ENCODE data around the gene B4GAT1.
A peak's percentile ranks its signal among the peaks of the same experiment; 100 is the strongest.
"Not testable (repeated sequence)": the region's sequence is repeated elsewhere in the genome, so short reads cannot be mapped to it uniquely, and the experiment has no call there.

B4GAT1 gene

DNA sequence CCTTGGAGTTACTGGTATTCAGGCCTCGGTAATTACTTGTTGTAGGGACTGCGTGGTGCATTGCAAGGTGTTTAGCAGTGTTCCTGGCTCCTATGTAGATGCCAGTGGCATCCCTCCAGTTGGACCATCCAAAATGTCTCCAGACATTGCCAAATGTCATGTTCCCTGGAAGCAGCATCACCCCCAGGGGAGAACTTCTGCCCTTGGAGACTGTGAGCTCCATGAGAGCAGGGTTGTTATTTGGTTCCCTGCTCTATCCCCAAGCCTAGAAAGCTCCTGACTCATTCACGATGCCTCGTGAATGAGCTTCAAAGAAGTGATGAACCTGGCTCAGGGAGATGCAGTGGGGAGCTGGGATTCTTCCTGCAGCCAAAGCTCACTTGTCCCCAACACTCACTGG is 25.8 kb downstream of the B4GAT1 start:
- DNase-seq = no peak

- not testable (repeated sequence) for DNase-seq
Measured at GRCh38 chr11:66320748-66321147, 26.7 kb downstream of the B4GAT1 start.

GRCh38 chr11:66320289-66320688 is 27.1 kb downstream of the B4GAT1 start:
- not testable (repeated sequence) for DNase-seq

GRCh38 chr11:66318600-66318970 is 28.8 kb downstream of the B4GAT1 start:
- no peak for DNase-seq

DNA sequence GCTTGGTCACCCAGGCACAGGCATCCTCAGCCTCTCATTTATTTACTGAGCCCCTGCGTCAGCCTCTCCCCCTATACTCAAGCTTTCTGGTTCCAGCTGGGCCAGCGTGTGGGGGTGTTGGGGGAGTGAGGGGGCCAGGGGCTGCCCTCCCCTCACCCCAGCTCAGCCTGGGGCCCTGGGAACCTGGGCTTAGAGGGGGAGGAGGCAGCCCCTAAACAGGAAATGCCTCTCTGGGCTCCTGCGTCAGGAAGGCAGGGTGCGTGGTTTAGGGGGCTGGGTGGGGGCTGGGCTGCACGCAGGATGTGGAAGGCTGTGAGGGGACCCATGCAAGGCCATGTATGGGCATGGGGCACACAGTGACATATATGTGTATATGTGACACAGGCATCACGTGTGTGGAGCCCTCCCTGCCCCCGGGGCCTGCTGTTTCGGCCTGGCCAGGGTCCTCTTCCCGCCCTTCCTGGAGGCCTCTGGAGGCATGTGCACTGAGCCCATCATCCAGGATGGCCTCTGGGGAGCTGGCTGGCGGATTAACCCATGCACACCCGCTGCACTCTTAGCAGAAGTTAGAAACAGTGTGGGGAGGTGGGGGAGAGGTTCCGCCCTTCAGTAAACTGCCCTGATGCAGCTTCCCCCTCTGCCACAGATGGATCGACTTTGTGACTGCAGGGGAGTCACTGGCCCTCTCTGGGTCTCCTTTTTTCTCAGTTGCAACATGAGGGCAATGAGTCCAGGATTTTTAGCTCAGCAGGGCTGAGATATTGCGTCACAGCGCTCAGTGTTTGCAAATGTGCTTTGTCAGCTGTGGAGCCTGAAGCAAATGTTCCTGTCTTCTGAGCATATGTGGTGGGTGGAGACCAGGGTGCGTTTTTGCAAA is 29.5 kb downstream of the B4GAT1 start:
- DNase-seq = no peak

- no peak for DNase-seq
Measured at GRCh38 chr11:66317322-66317722, 30.1 kb downstream of the B4GAT1 start.

GRCh38 chr11:66316849-66317251 is 30.6 kb downstream of the B4GAT1 start, which contains the start of gene CD248:
Gene CD248, minus strand, starts transcription at chr11:66317044. Its CDS starts 17 bp downstream, at chr11:66317027.
- DNase-seq = no peak

- DNase-seq = no peak
Measured at GRCh38 chr11:66315921-66316811, 31.3 kb downstream of the B4GAT1 start.

DNA sequence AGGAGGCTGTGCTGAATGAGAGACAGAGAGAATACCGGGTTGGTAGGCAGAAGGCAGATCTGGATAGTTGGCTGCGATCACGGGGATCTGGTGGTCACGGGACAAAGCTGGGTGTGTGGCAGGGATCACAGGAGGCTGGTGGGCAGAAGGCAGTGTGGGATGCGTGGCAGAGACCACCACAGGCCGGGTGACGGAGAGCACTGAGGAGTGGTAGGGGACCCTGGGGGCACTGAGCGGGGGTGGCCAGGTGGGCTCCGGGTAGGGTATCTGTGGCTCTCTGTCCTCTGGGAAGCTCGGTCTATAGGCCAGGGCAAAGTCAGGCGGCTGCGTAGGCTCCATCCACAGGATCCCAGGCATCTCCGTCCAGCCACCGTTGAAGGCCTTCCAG is 31.9 kb downstream of the B4GAT1 start:
- DNase-seq = no peak

- no peak for DNase-seq
Measured at GRCh38 chr11:66314561-66315497, 32.6 kb downstream of the B4GAT1 start.

GRCh38 chr11:66314186-66314501 is 33.3 kb downstream of the B4GAT1 start:
- DNase-seq = no peak

DNA sequence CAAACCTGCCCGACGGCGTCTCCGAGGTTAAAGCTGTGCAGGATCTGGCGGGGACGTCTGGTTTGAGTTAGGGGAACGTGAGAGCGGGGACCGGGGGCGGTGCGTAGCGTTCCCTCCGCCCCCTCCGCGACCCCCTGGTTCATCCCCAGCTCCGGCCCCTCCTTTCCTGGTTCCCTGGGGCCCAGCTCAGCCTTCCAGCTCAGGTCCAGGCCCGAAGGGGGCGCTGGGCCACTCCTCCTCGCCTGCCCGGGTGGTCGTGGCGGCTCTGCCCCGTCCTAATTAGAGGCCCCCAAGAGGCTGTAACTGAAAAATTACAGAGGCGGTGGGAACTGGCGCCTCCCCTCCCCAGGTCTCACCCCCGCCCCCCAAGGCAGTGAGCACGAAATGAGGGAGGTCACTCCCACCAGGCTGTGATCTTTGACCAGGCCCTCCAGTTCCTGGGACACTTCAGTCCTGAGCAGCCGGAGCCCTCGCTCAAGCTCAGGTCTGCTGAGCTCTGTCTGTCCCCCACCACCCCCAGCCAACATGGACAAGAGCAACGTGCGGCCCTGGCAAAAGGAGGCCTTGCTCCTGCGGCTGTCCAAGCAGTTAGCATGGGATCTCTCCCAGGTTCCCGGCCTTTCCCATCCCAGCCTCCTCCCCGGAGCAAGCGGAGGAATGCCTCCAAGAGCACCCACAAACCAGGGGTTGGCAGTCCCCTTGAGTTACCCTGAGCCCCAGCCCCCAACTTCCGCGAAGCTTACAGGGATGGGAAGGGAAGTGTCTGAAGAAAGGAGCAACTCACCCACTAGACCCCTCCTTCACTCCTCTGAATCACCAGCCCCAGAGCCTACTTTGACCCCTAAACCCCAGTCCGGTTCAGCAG is 33.9 kb downstream of the B4GAT1 start:
- no peak for DNase-seq

DNA sequence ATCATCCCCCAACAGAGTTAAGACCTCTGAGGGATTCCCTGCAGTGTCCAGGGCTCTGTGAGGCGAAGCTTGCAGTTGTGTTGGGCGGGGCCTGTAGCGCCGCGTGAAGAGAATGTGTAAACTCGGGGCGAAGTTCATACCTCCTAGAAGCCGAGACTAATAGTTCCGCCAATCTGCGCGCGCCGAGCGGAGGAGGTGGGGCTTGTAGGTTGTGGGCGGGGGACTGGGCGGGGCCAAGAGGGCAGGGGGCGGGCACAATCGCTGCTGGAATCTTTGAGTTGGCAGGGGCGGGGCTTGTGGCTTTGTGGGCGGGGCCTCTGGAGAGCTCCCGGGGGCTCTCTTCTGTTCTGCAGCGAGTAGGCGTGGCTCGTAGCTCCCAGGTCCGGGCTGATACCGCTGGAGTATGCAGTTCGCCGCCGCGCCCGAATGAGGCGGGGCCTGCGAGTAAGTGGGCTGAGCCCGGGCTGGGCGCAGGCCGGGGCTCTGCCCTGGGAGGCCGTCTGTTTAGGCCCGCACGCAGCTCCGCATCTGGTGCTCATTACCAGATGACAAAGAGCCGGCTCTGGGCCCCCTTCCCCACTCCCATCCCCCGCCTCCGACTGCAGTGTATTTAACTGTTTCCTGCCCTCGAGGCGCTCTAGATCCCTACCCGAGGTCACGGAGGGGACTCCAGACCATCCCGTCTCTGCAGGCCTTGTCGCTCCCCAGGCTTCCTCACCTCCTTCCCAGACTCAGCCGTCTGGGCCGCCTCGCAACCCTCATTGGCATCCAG is 34.7 kb downstream of the B4GAT1 start:
- DNase-seq = peak; percentile 94

DNA sequence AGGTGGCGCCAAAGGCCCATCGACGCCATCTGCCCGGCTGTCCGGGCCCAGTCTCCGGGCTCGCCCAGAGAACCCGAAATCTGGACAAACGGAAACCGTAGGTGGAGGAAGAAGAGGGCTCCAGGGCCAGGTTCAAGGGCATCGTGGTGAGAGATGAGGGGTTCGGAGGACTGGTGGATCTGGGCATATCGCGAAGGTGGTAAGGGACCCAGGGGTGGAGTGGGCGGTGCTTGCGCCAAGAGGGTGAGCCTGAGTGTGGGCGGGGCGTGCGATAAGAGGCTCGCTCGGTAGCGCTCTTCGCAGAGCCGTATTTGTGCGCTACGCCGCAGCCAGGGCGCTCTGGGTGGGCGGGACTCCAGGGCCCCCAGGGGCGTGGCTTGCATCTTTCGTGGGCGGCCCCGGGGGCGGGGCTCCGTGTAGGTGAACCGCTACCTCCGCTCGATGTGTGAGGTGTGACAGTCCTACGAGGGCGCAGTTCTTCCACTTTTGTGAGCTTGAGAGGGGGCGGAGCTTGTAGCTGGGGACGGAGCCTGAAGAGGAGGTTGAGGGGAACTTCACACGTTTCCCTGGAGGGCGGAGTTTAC is 35.4 kb downstream of the B4GAT1 start:
- peak; percentile 92 for DNase-seq

DNA sequence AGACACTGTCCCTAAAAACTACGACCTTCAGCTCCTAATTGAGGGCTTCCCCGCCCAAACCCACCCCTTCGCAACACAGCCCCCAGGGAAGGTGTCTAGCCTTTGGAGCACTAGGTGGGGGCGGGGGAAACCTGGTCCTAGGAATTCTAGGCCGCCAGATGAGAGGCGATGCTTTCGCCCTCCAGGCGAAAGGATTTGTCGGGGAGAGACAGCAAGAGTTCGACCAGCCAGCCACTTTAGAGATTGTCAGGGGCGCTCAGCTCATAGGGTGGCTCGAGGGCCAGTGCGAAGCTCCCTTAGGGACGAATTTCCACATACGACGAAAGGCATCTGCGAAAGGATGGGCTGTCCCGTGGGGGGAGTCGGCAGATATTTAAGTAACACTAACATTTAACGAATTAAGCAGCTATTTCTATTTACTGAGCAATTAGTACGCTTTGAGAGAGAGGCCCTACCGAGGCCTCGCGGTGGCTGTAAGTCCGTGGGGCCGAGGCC is 35.9 kb downstream of the B4GAT1 start:
- no peak for DNase-seq

GRCh38 chr11:66310803-66311440 is 36.5 kb downstream of the B4GAT1 start:
- DNase-seq = not testable (repeated sequence)

- DNase-seq = no peak
Measured at GRCh38 chr11:66310324-66310723, 37.1 kb downstream of the B4GAT1 start.

DNA sequence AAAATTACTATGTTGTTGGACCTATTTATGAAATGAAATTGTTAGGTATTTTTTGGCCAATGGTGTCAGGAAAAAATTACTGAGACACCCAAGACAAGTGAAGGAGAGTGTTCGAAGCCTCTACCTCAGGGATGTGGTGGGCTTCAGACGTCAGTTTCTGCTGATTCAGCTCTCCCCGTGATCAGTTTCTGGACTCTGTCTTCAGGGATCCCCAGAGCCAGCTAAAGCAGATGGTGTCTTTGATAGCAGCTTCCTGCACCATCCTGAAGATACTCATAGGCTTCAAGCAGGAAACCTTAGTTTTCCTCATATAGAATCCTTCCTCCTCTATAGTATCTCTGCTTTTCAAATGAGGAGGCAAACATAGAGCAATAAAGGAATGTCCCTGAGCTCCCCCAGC is 38.0 kb downstream of the B4GAT1 start:
- DNase-seq = no peak

DNA sequence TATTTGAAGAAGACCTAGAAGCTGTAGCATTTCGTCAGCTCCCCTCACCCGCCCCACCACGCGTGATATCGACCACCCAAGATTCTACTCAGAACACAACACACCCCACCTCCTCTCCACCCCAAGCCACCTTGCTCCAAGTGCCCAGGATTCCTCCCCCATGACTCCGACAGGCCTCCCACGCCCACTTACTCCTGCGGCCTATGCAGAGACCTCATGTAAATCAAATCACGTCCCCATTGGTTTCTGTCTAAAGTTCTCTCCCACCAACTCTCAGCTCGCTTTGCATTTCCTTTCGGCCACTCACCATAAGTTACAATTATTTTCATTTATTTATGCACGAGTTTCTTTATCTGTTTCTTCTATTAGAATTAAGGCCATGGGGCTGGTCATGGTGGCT is 44.8 kb downstream of the B4GAT1 start:
- no peak for DNase-seq

DNA sequence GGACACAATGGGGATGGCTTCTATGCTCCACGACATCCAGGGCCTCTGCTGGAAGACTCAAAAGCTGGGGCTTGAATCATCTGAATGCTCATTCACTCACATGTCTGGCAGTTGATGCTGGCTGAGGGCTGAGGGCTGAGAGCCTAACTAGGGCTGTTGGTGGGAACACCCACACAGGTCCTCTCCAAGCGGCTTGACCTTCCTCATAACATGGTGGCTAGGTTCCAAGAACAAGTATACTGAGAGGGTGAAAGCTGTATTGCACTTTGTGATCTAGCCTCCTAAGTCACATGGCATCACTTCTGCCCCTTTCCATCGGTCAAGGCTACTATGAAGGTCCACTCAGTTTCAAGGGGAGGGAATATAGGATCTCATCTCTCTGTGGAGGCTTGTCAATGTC is 48.2 kb downstream of the B4GAT1 start:
- DNase-seq = no peak
